ENCODE data around the gene TBC1D5. TPM values are rescaled to one million over a fixed set of nuclear protein-coding genes. Genes with fewer than 3 reads are reported as not detected.
A peak's percentile ranks its signal among the peaks of the same experiment; 100 is the strongest.

TBC1D5 gene
- total RNA-seq, 3 donors from 2014 or later = 70.1 to 109 (median 90.1) TPM

DNA sequence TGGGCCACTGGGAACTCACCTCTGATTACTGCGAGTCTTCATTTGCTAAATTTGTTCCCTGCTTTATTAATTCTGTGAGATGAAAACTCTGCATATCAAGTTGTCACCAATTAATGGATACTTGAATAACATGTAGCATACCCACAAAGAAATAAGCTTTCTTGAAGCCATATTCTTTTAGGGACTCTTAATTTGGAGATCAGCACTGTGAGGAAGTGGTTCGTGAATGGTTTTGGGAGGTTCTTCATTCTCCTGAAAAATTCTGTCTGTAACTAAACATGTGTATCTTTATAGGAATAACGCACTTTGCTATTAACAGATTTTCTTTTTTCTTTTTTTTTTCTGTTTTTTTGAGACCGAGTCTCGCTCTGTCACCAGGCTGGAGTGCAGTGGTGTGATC, 19.1 kb upstream of the TBC1D5 start:
- H3K27ac ChIP-seq = no peak overlapping the region
- no peaks in the 10 kb centered on the region for H3K27me3 ChIP-seq
- no peak for DNase-seq (ENCODE audit: low spot score in 2 of 2)
- intact Hi-C loops (cut with DNase I; ENCODE audit: low total_unique reads) = no loop called here
- no peak overlapping the region for H3K4me3 ChIP-seq
- no peaks in the 10 kb centered on the region for H3K4me1 ChIP-seq
- no peaks in the 10 kb centered on the region for H3K9me3 ChIP-seq
- no peak for TF ChIP-seq POLR2AphosphoS5 (IDR thresholded peaks at IDR 0.05)
- TF ChIP-seq POLR2A (IDR thresholded peaks at IDR 0.05) = no peak
- TF ChIP-seq, protein P1, sequence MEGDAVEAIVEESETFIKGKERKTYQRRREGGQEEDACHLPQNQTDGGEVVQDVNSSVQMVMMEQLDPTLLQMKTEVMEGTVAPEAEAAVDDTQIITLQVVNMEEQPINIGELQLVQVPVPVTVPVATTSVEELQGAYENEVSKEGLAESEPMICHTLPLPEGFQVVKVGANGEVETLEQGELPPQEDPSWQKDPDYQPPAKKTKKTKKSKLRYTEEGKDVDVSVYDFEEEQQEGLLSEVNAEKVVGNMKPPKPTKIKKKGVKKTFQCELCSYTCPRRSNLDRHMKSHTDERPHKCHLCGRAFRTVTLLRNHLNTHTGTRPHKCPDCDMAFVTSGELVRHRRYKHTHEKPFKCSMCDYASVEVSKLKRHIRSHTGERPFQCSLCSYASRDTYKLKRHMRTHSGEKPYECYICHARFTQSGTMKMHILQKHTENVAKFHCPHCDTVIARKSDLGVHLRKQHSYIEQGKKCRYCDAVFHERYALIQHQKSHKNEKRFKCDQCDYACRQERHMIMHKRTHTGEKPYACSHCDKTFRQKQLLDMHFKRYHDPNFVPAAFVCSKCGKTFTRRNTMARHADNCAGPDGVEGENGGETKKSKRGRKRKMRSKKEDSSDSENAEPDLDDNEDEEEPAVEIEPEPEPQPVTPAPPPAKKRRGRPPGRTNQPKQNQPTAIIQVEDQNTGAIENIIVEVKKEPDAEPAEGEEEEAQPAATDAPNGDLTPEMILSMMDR (IDR thresholded peaks at IDR 0.05) = no peak
- no peaks in the 10 kb centered on the region for H3K36me3 ChIP-seq

DNA sequence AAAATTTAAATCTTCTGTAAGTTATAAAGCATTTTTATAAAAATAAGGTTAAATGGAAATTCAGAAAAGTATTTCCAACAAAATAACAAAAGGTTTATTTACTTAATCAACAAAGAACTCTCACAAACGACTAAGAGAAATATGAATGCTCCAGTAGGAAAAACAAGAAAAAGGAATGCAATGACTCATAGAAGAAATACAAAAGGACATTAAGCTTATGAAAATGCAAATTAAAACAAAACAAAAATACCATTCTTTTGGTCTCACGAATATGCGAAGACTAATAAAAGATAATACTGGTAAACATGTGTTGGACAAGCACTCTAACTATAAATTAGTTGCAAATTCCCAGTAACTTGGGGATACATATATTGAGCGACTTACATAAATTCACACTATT, 17.5 kb upstream of the TBC1D5 start:
- Histone ChIP-seq H3K9me3 (no peaks in the 10 kb centered on the region), H3K36me3 (no peaks in the 10 kb centered on the region), H3K27ac (no peak overlapping the region), H3K4me3 (no peak overlapping the region), H3K27me3 (no peaks in the 10 kb centered on the region), H3K4me1 (no peaks in the 10 kb centered on the region)
- no peak for DNase-seq (ENCODE audit: low spot score in 2 of 2)
- TF ChIP-seq POLR2AphosphoS5 (IDR thresholded peaks at IDR 0.05) (no peak), POLR2A (IDR thresholded peaks at IDR 0.05) (no peak)
- TF ChIP-seq, protein P1 (IDR thresholded peaks at IDR 0.05) = no peak
- intact Hi-C loops (cut with DNase I; ENCODE audit: low total_unique reads) = no loop called here

DNA sequence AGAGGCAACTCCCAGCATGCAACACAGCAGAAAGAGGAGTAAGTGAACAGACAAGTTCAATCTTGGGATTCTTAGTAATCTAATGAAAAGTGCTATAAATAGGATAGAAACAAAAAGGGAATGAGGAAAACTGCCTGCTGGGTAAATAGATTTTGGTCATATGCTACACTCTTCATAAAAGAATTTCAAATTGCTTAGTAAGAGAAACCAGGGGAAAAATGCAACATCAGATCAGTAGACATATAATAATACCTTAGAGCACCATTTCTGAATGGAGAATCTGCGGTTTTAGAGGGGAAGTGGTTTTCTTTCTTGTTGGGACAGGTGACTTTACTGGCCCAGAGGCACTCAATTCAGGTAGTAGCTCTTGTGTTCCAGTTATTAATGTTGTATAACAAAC, 13.4 kb upstream of the TBC1D5 start:
- Histone ChIP-seq H3K27me3 (no peaks in the 10 kb centered on the region), H3K4me1 (no peaks in the 10 kb centered on the region), H3K9me3 (no peaks in the 10 kb centered on the region), H3K27ac (no peak overlapping the region), H3K36me3 (no peaks in the 10 kb centered on the region), H3K4me3 (no peak overlapping the region)
- no peak for DNase-seq (ENCODE audit: low spot score in 2 of 2)
- TF ChIP-seq, protein P1 (IDR thresholded peaks at IDR 0.05) = no peak
- TF ChIP-seq POLR2A (IDR thresholded peaks at IDR 0.05) (no peak), POLR2AphosphoS5 (IDR thresholded peaks at IDR 0.05) (no peak)
- intact Hi-C loops (cut with DNase I; ENCODE audit: low total_unique reads) = no loop called here

DNA sequence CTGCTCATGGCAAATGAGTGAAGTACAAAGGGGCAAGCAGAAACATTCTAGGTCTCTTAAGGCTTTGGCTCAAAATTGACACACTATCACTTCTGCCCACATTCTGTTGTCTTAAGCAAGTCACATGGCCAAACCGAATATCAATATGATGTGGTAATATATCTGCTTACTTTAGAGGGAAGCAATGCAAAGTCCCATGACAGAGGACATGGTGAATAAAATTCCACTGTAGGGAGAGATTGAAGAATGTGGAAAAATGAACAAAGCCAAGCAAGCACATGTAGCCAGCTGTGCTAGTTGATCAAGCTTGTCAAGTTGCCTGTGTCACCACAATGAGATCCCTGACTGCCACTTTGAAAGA, 11.2 kb upstream of the TBC1D5 start:
- Histone ChIP-seq H3K4me3 (no peak overlapping the region), H3K4me1 (no peaks in the 10 kb centered on the region), H3K27ac (no peak overlapping the region), H3K9me3 (no peaks in the 10 kb centered on the region), H3K36me3 (no peaks in the 10 kb centered on the region), H3K27me3 (no peaks in the 10 kb centered on the region)
- no peak for DNase-seq (ENCODE audit: low spot score in 2 of 2)
- TF ChIP-seq POLR2AphosphoS5 (IDR thresholded peaks at IDR 0.05) = no peak
- intact Hi-C loops (cut with DNase I; ENCODE audit: low total_unique reads) = no loop called here

DNA sequence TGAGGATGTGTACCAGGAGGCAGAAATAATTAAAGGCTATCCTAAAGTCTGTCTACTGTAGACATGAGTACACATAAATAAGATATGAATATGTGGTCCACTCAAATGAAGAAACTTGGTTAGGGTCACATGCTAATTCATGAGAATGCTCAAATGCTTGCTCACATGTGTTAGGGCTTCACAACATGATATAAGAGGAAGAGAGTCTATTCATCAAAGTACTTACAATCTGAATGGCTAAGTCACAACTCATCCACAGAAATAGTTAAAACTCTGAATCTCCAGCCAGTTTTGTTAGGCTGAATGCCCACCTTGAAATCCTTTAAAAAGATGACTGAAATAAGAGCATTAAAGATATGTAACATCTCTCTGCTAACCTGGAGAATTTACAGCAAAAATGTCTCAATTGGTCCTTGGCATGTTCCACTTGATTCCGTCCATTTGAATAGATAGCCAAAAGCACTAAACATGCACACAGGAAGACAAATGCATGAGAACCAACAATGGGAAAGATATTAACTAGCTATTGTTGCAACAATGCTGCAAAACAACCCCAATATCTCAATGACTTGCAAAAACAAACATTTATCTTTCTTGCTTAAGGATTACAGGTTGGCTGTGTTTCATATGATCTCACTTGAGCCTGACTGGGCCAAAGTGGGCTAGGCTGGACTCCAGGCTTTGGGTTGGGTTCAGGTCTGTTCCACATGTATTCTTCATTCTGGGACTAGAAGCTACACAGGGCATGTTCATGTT, 10.6 kb upstream of the TBC1D5 start:
- Histone ChIP-seq H3K36me3 (no peaks in the 10 kb centered on the region), H3K9me3 (no peaks in the 10 kb centered on the region), H3K27ac (peak overlapping the region in 1 of 2 donors; percentile 32), H3K4me1 (no peaks in the 10 kb centered on the region), H3K4me3 (no peak overlapping the region), H3K27me3 (no peaks in the 10 kb centered on the region)
- no peak for DNase-seq (ENCODE audit: low spot score in 2 of 2)
- intact Hi-C loops (cut with DNase I; ENCODE audit: low total_unique reads) = no loop called here
- TF ChIP-seq POLR2AphosphoS5 (IDR thresholded peaks at IDR 0.05) = no peak

DNA sequence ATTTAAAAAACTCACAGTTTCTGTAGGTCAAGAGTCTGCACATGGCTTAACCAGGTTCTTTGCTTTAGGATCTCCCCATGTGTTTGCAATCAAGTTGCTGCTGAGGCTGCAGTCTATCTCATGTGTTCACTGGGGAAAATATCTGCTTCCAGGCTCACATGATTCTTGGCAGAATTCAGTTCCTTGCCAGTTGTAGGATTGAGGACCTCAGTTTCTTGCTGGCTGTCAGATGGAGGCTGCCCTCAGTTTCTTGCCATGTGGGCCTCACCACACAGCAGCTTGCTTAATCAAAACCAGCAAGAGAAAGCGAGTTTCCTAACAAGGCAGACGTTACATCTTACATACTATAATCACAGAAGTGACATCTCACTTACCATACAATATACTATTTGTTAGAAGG, 10.0 kb upstream of the TBC1D5 start:
- Histone ChIP-seq H3K27me3 (no peaks in the 10 kb centered on the region), H3K36me3 (no peaks in the 10 kb centered on the region), H3K4me3 (no peak overlapping the region), H3K27ac (peak overlapping the region in 1 of 2 donors; percentile 32), H3K4me1 (no peaks in the 10 kb centered on the region), H3K9me3 (no peaks in the 10 kb centered on the region)
- no peak for DNase-seq (ENCODE audit: low spot score in 2 of 2)
- no peak for TF ChIP-seq POLR2A (IDR thresholded peaks at IDR 0.05)
- TF ChIP-seq, protein P1 (IDR thresholded peaks at IDR 0.05) = no peak
- no peak for TF ChIP-seq POLR2AphosphoS5 (IDR thresholded peaks at IDR 0.05)
- intact Hi-C loops (cut with DNase I; ENCODE audit: low total_unique reads) = no loop called here

Measured in breast epithelium (tissue), 4 donors.